NCI-H2107 treated with DMSO at 0.1 percent for 48 hours (cell line): ENCODE results near the gene LCLAT1.

Experiments used
- DNase-seq: peaks from one replicate; lab custom pipeline; 2025; ENCODE audit not compliant: unreplicated experiment; lab: John Stamatoyannopoulos, UW

The LCLAT1 gene

GRCh38 chr2:30663806-30664205, 216.8 kb downstream of the LCLAT1 start:
- no peak for DNase-seq

DNA sequence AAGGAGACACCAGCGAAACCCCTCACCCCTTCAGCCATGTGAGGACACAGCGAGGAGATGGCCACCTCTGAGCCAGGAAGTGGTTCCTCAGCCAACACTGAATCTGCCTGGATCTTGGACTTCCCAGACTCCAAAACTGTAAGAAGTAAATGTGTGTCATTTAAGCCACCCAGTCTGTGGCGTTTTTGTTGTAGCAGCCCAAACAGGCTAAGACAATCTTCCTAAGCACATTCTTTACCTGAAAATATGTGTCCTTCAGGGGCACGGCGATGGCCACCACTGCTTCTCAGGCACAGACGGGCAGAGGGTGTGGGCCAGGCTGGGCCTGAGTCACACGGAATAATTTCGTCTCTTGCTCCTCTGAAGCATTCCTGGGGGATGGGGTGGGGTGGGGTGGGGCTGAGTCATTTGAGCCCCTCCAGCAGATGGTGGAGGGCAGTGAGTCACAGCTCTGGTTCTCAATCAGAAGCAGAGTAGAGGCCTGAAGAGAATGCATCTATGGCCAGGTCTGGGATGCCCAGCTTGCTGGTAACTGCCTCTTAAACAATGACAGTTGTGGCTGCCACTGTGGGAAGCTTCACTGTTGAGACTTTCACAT, 217.8 kb downstream of the LCLAT1 start:
- DNase-seq = no peak

DNA sequence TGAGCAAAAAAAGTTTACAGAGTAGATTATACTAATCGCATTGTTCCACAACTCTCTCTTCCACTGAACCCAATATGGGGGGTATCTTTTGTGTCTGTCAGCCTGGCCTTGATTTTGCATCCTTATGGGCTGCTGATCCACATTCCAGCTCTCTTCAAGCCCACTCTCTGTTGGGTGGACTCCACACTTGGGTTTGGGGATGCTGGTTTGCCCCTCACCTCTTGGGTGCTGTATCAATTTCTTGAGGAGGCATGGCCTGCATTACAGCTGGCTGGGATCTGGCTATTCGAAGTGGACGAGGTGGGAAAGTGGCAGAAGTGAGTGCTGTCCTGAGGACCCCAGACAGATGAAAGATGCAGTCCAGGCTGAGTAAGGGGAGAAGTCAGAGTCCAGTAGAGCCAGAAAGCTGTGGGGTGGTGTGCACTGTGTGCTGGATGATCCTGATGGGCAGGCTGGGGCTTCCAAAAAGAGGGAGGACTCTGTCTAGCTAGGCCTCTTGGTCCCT, 218.8 kb downstream of the LCLAT1 start:
- no peak for DNase-seq

DNA sequence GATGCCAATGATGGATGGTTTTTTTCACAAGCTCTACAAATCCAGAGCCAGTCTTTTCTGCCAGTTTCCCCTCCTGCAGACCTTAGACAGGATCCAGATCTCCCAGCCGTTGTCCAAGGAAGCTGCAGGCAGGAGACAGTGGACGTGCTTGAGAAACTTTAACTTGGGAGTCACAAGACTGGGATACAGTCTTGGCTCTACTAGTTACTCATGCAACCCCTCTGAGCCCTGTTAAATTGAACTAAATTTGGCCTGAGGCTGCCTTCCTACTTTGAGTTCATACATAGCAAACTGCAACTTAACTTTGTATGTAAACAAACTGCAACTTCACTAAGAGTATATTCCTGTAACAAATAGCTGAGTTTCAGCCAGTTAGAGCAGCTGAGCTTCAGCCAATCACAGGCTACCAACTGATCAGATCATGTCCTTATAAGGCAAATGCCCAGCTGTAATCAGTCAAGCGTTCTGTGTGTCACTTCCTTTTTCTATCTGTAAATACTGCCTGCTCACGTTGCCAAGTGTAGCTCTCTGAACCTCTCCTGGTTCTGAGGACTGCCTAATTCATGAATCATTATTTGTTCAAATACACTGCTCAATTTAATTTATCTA, 219.3 kb downstream of the LCLAT1 start:
- no peak for DNase-seq

DNA sequence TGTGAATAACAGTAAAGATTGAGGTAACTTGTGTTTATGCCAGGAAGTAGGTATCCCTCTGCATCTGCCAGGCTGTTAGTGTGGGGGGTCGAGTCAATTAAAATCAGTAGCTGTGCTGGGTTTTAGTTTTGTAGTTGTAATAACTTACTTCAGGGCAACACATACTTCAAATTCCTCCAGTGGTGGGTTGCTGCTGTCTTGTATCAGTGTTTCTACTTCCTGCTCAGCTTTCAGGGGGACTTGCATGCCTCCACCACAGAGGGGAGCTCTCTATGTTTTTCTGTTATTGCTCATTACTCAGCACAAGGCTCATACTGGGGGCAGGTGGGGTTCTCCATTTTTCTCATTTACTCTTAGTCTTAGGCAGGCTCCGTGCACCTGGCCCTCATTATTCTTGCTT, 223.4 kb downstream of the LCLAT1 start:
- DNase-seq = no peak

DNA sequence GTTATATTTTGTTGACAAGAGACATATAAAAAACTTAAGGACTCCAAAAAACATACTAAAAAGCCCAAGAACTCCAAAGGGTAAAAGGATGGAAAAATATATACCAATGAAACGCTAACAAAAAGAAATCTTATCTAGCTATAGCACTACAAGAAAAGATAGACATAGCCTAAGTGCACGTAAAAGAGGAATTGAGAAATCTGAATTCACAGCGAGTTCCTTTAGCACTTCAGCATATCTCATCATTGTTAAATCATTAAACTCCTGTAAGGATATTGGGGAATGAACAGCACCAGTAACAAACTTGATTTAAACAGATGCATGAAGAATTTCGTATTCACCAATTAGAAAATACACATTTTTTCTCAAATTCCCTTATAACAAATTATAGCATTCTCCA, 226.1 kb downstream of the LCLAT1 start:
- no peak for DNase-seq

DNA sequence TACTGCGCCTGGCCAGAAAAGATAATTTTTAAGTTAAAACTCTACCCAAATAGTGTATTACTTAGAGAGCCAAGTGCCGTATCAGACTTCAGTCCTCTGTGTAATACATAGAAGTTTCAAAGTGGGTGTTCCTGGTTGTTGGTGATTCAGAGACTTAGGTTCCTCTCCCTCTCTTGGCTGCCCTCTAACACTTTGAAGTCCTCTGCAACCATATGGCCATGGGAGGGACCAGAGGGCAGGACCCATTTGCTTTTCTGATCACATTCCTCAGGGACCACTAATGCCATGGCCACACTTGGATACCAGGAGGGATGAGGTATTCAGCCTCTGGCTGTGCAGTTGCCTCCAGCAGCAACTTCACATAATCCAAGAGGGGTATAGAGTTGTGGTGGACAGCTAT, 228.7 kb downstream of the LCLAT1 start:
- no peak for DNase-seq

DNA sequence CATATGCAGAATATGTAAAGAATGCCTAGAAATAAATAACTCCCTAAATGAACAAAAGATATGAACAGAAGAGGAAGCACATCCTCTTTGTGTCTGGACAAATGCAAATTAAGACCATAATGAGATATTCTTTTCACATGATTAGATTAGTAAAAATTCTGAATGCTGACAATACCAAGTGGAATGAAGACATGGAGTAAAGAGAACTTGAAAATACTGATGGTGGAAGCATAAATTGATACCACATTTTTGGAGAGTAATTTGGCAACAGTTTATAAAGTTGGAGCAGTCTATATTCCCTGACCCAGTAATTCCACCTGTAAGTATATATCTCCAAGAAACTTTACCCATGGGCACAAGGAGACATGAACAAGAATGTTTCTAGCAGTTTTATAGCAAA, 230.2 kb downstream of the LCLAT1 start:
- DNase-seq = no peak

- DNase-seq = no peak
Measured at GRCh38 chr2:30677861-30678385, 230.9 kb downstream of the LCLAT1 start.

DNA sequence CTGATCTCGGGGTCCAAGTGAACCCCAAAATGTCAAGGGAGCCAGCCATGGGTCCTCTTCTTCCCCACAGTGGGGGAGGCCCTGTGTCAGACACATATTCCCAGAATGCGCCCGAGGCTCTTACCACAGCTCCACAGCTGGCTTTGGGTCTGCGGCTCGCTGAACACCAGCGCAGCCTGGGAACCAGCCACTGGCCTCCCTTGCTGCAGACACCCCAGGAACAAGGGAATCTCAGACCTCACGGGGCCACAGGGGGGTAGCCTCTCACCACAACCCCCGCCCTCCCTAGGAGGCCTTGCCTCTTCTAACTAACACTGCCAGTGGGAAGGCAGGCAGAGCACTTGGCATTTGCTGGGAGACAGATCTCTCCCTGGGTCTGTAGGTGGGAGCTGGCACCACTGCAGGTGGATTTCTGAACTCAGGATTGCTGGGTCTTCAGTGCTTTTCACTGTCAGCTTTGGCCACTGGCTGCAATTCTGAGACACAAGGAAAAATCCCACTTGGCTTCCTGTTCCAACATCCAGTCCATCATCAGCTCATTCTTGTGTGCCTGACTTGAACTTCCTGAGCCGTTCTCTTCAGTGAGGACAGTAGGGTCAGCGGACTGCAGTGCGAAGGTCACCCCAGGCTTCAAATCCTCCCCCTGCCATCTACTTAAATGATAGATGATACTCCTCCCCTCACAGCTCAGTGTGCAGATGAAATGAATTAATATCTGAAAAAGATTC, 231.5 kb downstream of the LCLAT1 start:
- DNase-seq = no peak

GRCh38 chr2:30679426-30680088, 232.5 kb downstream of the LCLAT1 start:
- no peak for DNase-seq

DNA sequence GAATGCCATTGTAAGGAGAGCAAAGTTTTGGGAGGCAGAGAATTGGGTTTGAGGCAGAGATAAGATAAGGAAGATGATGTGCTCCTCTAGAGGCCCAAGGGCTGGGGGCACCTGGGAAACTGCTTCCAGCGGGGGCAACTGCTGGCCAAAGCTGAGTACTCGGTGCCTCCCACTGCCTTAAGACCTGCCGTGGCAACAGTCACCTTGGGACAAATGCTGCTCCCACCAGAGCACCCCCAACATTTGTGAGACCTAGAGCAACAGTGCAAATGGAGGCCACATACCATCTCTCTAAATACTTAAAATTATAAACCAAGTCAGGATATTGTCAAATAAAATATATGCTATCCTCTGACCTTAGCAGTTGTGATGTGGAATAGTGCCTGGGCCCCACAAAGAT, 233.1 kb downstream of the LCLAT1 start:
- DNase-seq = no peak

DNA sequence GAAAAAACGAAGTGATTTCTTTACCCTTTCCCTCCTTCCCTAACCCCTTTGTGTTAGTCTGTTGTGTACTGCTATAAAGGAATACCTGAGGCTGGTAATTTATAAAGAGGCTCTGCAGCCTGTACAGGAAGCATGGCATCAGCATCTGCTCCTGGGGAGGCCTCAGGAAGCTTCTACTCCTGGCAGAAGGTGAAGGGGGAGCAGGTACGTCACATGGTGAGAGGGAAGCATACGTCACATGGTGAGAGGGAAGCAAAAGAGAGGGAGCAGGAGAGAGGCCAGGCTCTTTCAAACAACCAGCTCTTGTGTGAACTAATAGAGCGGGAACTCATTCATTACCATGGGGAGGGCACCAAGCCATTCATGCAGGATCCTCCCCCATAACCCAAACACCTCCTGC, 234.0 kb downstream of the LCLAT1 start:
- DNase-seq = no peak

- DNase-seq = no peak
Measured at GRCh38 chr2:30683236-30683956, 236.3 kb downstream of the LCLAT1 start.

- DNase-seq = no peak
Measured at GRCh38 chr2:30684026-30684425, 237.0 kb downstream of the LCLAT1 start.

GRCh38 chr2:30684516-30684915, 237.5 kb downstream of the LCLAT1 start:
- DNase-seq = no peak

DNA sequence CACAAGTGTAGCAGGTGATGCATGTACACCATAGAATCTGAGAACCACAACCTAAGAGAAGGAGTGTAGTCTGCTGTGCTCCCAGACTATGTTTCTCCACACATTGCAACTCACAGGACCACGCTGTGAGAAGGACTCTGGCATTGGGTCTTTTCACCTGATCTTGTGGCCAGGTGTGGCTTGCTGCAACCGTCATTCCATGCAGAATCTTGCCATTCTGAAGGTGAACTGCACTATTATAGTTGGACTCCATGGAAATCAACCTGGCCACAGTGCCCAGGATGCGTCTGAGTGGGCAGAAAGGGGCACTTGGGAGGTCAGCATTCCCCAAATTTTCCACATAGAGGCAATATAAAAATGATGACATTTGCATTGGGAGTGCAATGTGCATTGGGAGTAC, 237.9 kb downstream of the LCLAT1 start:
- DNase-seq = no peak

GRCh38 chr2:30686000-30686399, 239.0 kb downstream of the LCLAT1 start:
- DNase-seq = no peak

GRCh38 chr2:30686669-30687068, 239.6 kb downstream of the LCLAT1 start:
- DNase-seq = no peak

- no peak for DNase-seq
Measured at GRCh38 chr2:30688956-30689401, 241.9 kb downstream of the LCLAT1 start.
